GM12865 (cell line): Measurements from ENCODE around the gene PRKAG3.

Source experiments
- DNase-seq: peaks from one replicate; pipeline ENCODE4 v3.0.0; 2010; ENCODE audit warnings: low read depth
- H3K4me3 ChIP-seq: 2 replicates; pipeline ENCODE4 v1.5.1; 2011; ENCODE audit warnings: mild to moderate bottlenecking, low read depth, low read length, control low read depth
- TF ChIP-seq, protein P1 (sequence below): IDR thresholded peaks from 2 replicates; pipeline ENCODE4 v1.5.1; 2011; ENCODE audit warnings: low read length, control low read depth, low read depth, inconsistent platforms; ENCODE audit not compliant: insufficient read depth; ENCODE audit errors: missing control alignments

Gene PRKAG3

DNA sequence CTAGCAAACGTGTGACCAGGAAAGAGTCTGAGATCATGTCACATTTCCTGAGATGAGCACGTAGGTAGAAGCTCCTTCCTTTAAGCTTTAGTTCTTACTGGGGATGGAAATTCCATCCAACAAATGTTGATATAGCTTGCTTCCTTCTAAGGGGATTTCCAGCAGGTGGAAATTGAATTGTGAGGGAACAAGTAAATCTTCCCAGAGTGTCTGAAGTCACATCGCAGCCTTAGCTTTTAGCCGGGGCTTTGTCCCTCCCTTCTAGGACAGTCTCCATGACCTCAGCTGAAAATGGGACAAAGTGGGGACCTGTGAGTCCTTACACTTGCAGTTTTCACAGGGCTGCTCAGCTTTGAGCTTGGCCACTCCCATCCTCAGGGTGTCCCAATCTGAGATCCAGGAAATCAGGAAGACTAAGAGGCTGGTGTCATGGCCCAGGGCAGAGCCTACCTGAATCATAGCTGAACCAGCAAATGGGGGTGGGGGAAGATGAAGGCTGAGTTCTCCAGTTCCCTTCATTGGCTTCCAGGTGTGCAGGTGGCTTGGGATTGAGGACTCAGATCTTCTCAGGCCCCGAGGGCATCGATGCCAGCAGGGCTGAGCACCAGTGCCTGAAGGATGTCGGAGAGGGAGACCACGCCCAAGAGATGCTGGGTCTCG is 8.3 kb downstream of the PRKAG3 start:
- TF ChIP-seq, protein P1, sequence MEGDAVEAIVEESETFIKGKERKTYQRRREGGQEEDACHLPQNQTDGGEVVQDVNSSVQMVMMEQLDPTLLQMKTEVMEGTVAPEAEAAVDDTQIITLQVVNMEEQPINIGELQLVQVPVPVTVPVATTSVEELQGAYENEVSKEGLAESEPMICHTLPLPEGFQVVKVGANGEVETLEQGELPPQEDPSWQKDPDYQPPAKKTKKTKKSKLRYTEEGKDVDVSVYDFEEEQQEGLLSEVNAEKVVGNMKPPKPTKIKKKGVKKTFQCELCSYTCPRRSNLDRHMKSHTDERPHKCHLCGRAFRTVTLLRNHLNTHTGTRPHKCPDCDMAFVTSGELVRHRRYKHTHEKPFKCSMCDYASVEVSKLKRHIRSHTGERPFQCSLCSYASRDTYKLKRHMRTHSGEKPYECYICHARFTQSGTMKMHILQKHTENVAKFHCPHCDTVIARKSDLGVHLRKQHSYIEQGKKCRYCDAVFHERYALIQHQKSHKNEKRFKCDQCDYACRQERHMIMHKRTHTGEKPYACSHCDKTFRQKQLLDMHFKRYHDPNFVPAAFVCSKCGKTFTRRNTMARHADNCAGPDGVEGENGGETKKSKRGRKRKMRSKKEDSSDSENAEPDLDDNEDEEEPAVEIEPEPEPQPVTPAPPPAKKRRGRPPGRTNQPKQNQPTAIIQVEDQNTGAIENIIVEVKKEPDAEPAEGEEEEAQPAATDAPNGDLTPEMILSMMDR = no peak
- no peak for DNase-seq
- H3K4me3 ChIP-seq = no peak overlapping the region

GRCh38 chr2:218822622-218823021 is 9.0 kb downstream of the PRKAG3 start:
- TF ChIP-seq, protein P1 = no peak
- no peak for DNase-seq
- H3K4me3 ChIP-seq = no peak overlapping the region

- TF ChIP-seq, protein P1 = no peak
- DNase-seq = no peak
- H3K4me3 ChIP-seq = no peak overlapping the region
Measured at GRCh38 chr2:218821605-218822211, 9.9 kb downstream of the PRKAG3 start.

GRCh38 chr2:218820746-218821369 is 10.7 kb downstream of the PRKAG3 start:
- no peak for DNase-seq
- TF ChIP-seq, protein P1 = no peak
- H3K4me3 ChIP-seq = no peak overlapping the region

- H3K4me3 ChIP-seq = no peak overlapping the region
- TF ChIP-seq, protein P1 = no peak
- DNase-seq = no peak
Measured at GRCh38 chr2:218819093-218819492, 12.5 kb downstream of the PRKAG3 start.

- H3K4me3 ChIP-seq = no peak overlapping the region
- TF ChIP-seq, protein P1 = no peak
- DNase-seq = no peak
Measured at GRCh38 chr2:218816561-218817011, 15.0 kb downstream of the PRKAG3 start.

DNA sequence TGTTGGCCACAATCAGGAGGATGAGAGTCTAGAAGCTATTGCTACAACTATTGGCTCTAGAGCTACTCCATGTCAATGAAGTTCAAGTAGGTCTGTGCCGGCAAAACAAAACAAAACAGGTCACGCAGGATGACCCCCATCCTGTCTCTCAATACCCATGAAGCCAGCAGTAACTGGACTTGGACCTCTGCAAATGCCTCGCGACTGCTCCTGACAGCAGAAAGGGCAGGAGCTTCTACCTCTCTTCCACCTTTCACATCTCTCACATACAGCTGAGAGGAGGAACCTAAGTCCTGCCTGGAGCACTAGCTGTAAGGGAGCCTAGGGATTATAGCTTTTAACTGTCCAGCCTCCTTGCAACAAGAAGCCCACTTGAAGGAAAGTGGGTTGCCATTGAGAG is 16.0 kb downstream of the PRKAG3 start:
- no peak overlapping the region for H3K4me3 ChIP-seq
- no peak for DNase-seq
- TF ChIP-seq, protein P1 = no peak
